Tibial nerve (tissue), 3 donors: Measurements from ENCODE around the gene ZNF362.

Experiments
- CTCF ChIP-seq, 5 experiments: fragments of 200-600 bp in 3 of 5; fragments of 450-650 bp in 2 of 5; sonication (generic) in 3 of 5; IDR thresholded peaks; one replicate each; pipeline ENCODE4 v1.5.1; 2016 to 2019; ENCODE audit warnings: antibody characterized with exemption in 5 of 5, mild to moderate bottlenecking in 3 of 5, moderate library complexity in 2 of 5
- POLR2A ChIP-seq, 2 donors: fragments of 450-650 bp; IDR thresholded peaks; one replicate each; pipeline ENCODE4 v1.6.1; 2017; ENCODE audit warnings: antibody characterized with exemption in 2 of 2, mild to moderate bottlenecking in 2 of 2, moderate library complexity in 2 of 2

DNA sequence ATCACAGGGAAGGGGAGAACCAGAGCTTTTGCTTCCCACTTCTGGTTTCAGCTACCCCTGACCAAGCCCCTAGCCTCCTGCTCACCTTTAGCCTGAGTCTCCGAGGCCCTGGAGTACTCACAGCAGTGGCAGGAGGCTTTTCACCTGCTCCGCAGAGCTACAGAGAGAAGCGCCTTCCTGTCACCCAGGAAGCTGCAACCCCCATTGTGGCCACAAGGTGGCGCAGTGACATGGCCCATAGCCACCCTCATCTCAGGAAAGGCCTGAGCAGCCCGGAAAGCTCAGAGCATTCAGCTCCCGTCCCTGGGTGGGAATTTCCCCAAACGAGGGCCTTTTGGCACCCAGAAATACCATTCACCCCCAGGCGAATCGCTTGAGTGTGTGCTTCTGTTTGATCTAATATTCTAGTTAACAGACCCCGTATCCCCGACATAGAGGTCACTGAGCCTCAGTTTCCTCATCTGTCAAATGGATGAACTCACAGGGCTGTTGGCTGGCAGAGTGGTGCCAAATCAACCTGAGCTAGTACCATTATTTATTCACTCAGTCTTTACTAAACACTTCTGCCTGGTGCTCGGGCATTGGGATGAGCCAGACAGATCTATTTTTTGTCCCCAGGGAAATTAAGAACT, 39.3 kb downstream of the ZNF362 start:
- peak; percentile 96 to 99 (median 98) for TF ChIP-seq CTCF (IDR thresholded peaks at IDR 0.05)
- no peak for TF ChIP-seq POLR2A (IDR thresholded peaks at IDR 0.05)
